Measurements from ENCODE around the gene TSPAN31. TPM values are rescaled to one million over a fixed set of nuclear protein-coding genes. Genes with fewer than 3 reads are reported as not detected.
"Not testable (repeated sequence)": the region's sequence is repeated elsewhere in the genome, so short reads cannot be mapped to it uniquely, and the experiment has no call there.

TSPAN31 gene, protein sequence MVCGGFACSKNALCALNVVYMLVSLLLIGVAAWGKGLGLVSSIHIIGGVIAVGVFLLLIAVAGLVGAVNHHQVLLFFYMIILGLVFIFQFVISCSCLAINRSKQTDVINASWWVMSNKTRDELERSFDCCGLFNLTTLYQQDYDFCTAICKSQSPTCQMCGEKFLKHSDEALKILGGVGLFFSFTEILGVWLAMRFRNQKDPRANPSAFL
- 39.2 and 42.1 TPM in 2 replicates for total RNA-seq (2014; rRNA removed; shearing (Covaris generic))

GRCh38 chr12:57744777-57745484 lies at the start of gene TSPAN31:
TSS of gene TSPAN31 (plus strand) at chr12:57745039. CDS start at chr12:57745155, 116 bp downstream.
- peak; percentile 98 for DNase-seq (ENCODE audit: low read depth)

GRCh38 chr12:57695770-57696432 lies 48.9 kb upstream of the TSPAN31 start:
- no peak for DNase-seq (ENCODE audit: low read depth)

- no peak for DNase-seq (ENCODE audit: low read depth)
Observed at GRCh38 chr12:57697076-57697475, 47.8 kb upstream of the TSPAN31 start.

DNA sequence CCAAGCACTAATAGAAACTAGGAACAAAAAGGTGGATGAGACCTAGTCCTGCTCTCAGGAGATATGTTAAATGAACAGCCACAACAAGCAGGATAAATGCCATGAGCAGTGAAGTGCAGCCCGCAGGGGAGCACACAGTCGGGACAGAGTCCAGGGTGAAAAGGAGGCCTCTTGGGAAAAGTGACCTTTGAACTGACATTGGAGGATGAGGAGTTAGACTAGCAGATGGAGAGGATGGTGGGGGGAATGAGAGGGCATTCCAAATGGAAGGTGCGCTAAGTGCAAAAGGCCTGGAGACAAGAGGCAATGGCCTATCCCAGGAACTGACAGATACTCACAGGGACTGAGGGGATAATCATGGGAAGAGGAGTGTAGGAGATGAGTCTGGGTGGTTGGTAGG lies 46.4 kb upstream of the TSPAN31 start:
- DNase-seq (ENCODE audit: low read depth): no peak

DNA sequence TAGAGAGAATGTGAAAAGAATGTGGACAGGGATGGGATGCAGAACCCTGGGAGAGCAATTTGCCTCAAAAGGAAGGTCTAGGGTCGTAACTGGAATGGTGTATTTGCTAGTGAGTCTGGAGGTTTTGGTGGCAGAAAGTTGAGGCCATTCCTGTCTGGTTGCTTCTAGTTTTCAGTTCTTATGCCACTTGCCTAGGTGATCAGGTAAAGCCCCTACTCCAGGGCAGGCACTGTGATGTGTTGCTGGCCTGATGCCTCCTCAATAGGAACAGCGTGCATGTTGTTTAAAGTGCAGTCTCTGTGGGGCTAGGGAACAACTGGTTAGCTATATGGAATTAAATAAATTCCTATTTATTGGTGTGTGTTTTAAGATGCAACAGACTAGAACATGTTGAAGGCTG lies 44.5 kb upstream of the TSPAN31 start:
- DNase-seq (ENCODE audit: low read depth): no peak

GRCh38 chr12:57707250-57707649 lies 37.6 kb upstream of the TSPAN31 start:
- no peak for DNase-seq (ENCODE audit: low read depth)

DNA sequence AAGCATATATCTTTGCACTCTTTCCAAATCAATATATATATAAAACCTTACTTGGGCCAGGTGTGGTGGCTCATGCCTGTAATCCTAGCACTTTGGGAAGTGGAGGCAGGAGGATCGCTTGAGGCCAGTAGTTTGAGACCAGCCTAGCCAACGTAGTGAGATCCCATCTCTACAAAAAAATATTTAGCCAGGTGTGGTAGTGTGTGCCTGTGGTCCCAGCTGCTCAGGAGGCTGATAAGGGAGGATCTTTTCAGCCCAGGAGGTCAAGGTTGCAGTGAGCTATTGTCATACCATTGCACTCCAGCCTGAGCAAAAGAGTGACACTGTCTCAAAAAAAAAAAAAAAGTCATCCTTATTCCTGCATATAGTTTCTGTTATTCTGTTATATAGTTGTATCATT lies 36.5 kb upstream of the TSPAN31 start:
- DNase-seq (ENCODE audit: low read depth): no peak

- DNase-seq (ENCODE audit: low read depth): no peak
Observed at GRCh38 chr12:57712701-57713100, 32.1 kb upstream of the TSPAN31 start.

DNA sequence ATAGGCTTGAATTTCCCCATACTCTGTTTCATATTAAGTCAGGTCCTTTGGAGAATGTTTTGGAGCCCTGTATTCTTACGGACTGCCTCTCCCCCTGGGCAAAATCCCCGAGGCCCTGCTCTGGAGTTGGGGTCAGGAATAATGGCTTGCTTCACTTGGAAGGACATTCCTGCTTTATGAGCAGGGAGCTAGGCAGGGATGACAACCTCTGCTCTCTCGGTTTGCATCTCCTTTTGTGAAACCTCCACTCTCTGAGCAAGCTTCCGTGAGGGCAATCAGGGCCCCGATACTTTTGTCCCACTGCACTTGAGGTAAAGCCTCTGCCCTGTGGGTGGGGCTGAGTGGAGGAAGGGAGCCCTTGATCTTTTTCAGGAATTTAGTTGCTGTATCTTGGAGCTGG lies 31.6 kb upstream of the TSPAN31 start:
- no peak for DNase-seq (ENCODE audit: low read depth)

- not testable (repeated sequence) for DNase-seq (ENCODE audit: low read depth)
Observed at GRCh38 chr12:57715036-57715748, 29.6 kb upstream of the TSPAN31 start.

DNA sequence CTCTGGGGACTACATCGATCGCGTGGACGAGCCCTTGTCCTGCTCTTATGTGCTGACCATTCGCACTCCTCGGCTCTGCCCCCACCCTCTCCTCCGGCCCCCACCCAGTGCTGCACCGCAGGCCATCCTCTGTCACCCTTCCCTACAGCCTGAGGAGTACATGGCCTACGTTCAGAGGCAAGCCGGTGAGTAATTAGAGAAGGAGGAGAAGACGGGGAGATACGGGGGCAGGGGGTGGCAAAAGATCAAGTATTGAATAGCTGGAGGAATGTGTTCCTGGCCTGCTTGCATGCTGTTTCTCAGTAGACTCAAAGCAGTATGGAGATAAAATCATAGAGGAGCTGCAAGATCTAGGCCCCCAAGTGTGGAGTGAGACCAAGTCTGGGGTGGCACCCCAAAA lies 29.1 kb upstream of the TSPAN31 start:
- DNase-seq (ENCODE audit: low read depth): no peak

- no peak for DNase-seq (ENCODE audit: low read depth)
Observed at GRCh38 chr12:57716305-57716704, 28.5 kb upstream of the TSPAN31 start.

DNA sequence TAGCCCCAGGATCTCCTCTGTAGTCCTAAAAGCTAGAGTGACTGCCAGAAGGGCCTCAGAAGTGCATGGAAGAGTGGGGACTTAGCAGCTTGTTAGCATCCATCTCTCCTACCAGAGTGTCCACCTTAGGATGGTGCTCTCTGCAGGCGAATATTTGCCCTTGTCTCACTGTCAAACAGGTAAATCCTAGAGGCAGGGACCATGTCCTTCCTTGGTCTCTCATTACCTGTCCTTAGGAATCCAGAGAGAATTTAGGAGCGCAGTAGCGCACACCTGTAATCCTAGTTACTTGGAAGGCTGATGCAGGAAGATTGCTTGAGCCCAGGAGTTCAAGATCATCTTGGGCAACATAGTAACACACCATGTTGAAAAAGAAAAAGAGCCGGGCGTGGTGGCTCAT lies 27.7 kb upstream of the TSPAN31 start:
- no peak for DNase-seq (ENCODE audit: low read depth)

DNA sequence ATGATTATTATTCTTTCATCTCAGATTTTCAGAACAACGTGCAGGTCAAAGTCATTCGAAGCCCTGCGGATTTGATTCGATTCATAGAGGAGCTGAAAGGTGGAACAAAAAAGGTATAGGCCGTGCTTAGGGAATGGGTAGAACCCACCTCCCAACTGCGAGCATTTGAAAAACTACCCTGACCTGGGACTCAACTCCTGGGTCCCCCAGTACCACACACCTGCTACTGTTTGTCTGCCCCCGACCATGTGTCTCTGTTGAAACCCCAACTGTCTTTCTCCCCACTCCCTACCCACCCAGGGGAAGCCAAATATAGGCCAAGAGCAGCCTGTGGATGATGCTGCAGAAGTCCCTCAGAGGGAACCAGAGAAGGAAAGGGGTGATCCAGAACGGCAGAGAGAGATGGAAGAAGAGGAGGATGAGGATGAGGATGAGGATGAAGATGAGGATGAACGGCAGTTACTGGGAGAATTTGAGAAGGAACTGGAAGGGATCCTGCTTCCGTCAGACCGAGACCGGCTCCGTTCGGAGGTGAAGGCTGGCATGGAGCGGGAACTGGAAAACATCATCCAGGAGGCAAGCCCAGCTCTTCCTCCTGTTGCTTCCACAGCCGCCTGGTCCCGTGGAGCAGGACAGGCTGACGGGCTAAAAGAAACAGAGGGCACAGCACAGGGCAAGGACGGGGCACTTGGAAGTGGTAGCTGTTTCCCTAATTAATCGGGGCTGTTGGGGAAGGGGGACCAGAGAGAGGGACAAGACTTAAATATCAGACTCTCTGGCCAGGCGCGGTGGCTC lies 26.8 kb upstream of the TSPAN31 start:
- no peak for DNase-seq (ENCODE audit: low read depth)

DNA sequence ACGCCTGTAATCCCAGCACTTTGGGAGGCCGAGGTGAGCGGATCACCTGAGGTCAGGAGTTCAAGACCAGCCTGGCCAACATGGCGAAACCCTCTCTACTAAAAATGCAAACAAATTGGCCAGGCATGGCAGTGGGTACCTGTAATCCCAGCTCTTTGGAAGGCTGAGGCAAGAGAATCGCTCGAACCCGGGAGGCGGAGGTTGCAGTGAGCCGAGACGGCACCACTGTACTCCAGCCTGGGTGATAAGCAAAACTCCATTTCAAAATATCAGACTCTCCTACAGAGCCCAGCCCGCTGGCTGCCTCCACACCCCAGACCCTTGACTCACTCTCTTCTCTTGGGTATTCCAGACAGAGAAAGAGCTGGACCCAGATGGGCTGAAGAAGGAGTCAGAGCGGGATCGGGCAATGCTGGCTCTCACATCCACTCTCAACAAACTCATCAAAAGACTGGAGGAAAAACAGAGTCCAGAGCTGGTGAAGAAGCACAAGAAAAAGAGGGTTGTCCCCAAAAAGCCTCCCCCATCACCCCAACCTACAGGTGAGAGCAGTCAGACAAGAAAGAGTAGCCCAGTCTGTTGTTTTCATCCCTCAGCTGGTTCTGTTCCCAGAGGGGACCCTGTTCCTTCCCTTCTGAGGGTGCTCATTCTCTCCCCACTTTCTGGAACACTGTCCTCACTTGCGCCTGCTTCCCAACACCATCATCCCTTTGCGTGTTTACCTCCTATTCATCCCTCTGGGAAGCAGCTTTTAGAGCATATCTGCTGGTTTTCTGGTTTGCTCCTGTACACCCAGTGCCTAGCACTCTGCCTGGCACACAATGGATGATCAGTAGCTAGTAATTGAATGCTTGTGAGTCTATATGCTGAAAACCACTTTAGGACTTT lies 26.0 kb upstream of the TSPAN31 start:
- no peak for DNase-seq (ENCODE audit: low read depth)

GRCh38 chr12:57719777-57720605 lies 24.8 kb upstream of the TSPAN31 start:
- DNase-seq (ENCODE audit: low read depth): no peak

DNA sequence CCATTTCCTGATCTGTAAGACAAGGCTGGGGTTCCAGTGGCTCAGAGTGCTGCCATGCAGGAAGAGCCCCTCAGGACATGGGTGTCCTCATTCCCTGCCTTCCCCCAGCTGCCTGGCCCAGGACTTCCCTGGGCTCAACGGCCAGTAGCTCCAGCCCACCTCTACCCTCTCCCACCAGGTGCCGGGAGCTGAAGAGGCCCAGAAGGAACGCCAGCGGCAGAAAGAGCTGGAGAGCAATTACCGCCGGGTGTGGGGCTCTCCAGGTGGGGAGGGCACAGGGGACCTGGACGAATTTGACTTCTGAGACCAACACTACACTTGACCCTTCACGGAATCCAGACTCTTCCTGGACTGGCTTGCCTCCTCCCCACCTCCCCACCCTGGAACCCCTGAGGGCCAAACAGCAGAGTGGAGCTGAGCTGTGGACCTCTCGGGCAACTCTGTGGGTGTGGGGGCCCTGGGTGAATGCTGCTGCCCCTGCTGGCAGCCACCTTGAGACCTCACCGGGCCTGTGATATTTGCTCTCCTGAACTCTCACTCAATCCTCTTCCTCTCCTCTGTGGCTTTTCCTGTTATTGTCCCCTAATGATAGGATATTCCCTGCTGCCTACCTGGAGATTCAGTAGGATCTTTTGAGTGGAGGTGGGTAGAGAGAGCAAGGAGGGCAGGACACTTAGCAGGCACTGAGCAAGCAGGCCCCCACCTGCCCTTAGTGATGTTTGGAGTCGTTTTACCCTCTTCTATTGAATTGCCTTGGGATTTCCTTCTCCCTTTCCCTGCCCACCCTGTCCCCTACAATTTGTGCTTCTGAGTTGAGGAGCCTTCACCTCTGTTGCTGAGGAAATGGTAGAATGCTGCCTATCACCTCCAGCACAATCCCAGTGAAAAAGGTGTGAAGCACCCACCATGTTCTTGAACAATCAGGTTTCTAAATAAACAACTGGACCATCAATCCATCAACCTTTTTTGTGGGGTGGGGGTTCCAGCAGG lies 23.9 kb upstream of the TSPAN31 start:
- no peak for DNase-seq (ENCODE audit: low read depth)

DNA sequence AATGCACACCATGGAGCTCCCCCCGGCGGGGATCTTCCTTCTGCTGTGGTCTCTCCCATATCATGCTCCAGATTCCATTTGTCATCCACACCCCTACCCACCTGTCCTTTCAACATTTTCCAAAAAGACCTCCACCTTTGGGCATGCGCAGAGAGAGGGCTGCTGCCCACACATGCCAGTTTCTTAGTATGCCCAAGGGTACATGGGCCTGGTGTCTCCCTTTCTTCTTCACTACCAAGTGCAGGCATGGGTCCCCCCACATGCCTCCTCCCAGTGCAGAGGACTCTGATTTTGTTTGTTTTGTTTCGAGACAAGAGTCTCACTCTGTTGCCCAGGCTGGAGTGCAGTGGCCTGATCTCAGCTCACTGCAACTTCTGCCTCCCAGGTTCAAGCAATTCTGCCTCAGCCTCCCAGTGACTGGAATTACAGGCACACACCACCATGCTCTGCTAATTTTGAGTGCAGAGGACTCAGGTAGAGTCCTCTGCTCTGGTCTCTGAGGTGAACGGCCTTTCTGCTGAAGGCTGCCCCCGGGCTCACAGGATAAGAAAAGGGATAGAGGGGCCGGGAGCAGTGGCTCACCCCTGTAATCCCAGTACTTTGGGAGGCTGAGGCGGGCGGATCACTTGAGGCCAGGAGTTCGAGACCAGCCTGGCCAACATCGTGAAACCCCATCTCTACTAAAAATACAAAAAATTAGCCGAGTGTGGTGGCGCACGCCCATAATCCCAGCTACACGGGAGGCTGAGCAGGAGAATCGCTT lies 22.8 kb upstream of the TSPAN31 start:
- DNase-seq (ENCODE audit: low read depth): not testable (repeated sequence)
